ENCODE data around the gene FAM98B. TPM values are rescaled to one million over a fixed set of nuclear protein-coding genes. Genes with fewer than 3 reads are reported as not detected.

Gene FAM98B
- total RNA-seq, 1 experiment from 2014 or later: 50.0 TPM

- no peaks in the 10 kb centered on the region for H3K27me3 ChIP-seq (ENCODE audit: insufficient read depth, low read length)
- Mint-ChIP-seq H3K4me3 (no peak overlapping the region), H3K4me1 (peaks cover 36 to 37% of the 10 kb centered on the region in 2 experiments), H3K9me3 (no peaks in the 10 kb centered on the region), H3K27ac (no peak overlapping the region), H3K27me3 (ENCODE audit: low read depth) (no peaks in the 10 kb centered on the region), H3K36me3 (ENCODE audit: insufficient read depth in 1 of 3, low read depth in 3 of 3) (no peaks in the 10 kb centered on the region)
- H4K5ac ChIP-seq (ENCODE audit: insufficient read length, low read depth, low read length): no peak overlapping the region
- no peak overlapping the region for H2BK20ac ChIP-seq (ENCODE audit: low read depth, low read length, poor library complexity, severe bottlenecking)
- no peak overlapping the region for H2BK12ac ChIP-seq (ENCODE audit: insufficient read length, low read depth, low read length)
- H3K27ac ChIP-seq (ENCODE audit: insufficient read length, low read depth, low read length): no peak overlapping the region
- H4K8ac ChIP-seq (replicated peaks; ENCODE audit: insufficient read length, low read depth, low read length): no peak overlapping the region
- no peak overlapping the region for H4K91ac ChIP-seq (ENCODE audit: insufficient read length, low read depth, low read length)
- H2AK5ac ChIP-seq (ENCODE audit: insufficient read length, low read length): no peak overlapping the region
- no peak overlapping the region for H3K18ac ChIP-seq (ENCODE audit: insufficient read length, low read depth, low read length)
- no peak for TF ChIP-seq CTCF (conservative IDR thresholded peaks at IDR 0.05)
- DNase-seq: no peak
- no peak overlapping the region for H3K23ac ChIP-seq (ENCODE audit: insufficient read length, low read depth, low read length)
- no peak overlapping the region for H3K56ac ChIP-seq (ENCODE audit: insufficient read length, low read depth, low read length)
- H2AFZ ChIP-seq (ENCODE audit: low read length): no peak overlapping the region
- H4K20me1 ChIP-seq (ENCODE audit: control insufficient read depth, insufficient read depth, insufficient read length): no peaks in the 10 kb centered on the region
- no peaks in the 10 kb centered on the region for H3K9me3 ChIP-seq (ENCODE audit: control insufficient read depth, low read depth, low read length)
- no peak overlapping the region for H3T11ph ChIP-seq (ENCODE audit: low read length)
- H3K14ac ChIP-seq (ENCODE audit: insufficient read depth, low read length): no peak overlapping the region
- H3K23me2 ChIP-seq (ENCODE audit: insufficient read length, low read depth, low read length, poor library complexity, severe bottlenecking): no peaks in the 10 kb centered on the region
- H2BK5ac ChIP-seq (ENCODE audit: insufficient read length, low read length): no peak overlapping the region
- no peak overlapping the region for H2BK120ac ChIP-seq (ENCODE audit: low read depth, low read length, poor library complexity, severe bottlenecking)
- H3K9ac ChIP-seq (ENCODE audit: extremely low read depth, insufficient read length, low read length): no peak overlapping the region
- no peak overlapping the region for H3K4ac ChIP-seq (ENCODE audit: low read depth, low read length)
- no peaks in the 10 kb centered on the region for H3K79me2 ChIP-seq (ENCODE audit: insufficient read depth, low read length)
- H2BK15ac ChIP-seq (ENCODE audit: low read depth, low read length): no peak overlapping the region
- no CpG with 5 or more reads among the region's 4 CpGs for WGBS (ENCODE audit: extremely low coverage, insufficient read length, low lambda C conversion rate)
- H3K4me1 ChIP-seq (ENCODE audit: insufficient read depth, low read length): peaks cover 14% of the 10 kb centered on the region; the same call in 1 of the 2 replicates
- H3K79me1 ChIP-seq (ENCODE audit: insufficient read depth, low read depth, low read length, poor library complexity, severe bottlenecking): no peaks in the 10 kb centered on the region
- H3K4me2 ChIP-seq (ENCODE audit: insufficient read depth, insufficient read length, low read length): no peak overlapping the region
Observed at GRCh38 chr15:38518084-38518483, 64.2 kb downstream of the FAM98B start.

Data from H9 (cell line).